ENCODE results near the gene GRK3. TPM values are rescaled to one million over a fixed set of nuclear protein-coding genes. Genes with fewer than 3 reads are reported as not detected.

GRK3 gene
- total RNA-seq, 4 donors from 2014 or later, result 0.49 to 1.1 (median 0.81) TPM

GRCh38 chr22:25726241-25726640 lies 161.8 kb downstream of the GRK3 start:
- no peak overlapping the region for H3K4me3 ChIP-seq
- TF ChIP-seq POLR2A (IDR thresholded peaks at IDR 0.05) (no peak), CTCF (IDR thresholded peaks at IDR 0.05 in 4 of 5, conservative IDR thresholded peaks at IDR 0.05 in 1 of 5) (no peak)
- no peaks in the 10 kb centered on the region for H3K4me1 ChIP-seq
- no peaks in the 10 kb centered on the region for H3K9me3 ChIP-seq
- intact Hi-C loops (cut with DNase I; ENCODE audit: low total_unique reads), result no loop called here
- H3K27me3 ChIP-seq, result no peaks in the 10 kb centered on the region
- no peak for ATAC-seq
- H3K36me3 ChIP-seq, result no peaks in the 10 kb centered on the region
- in situ Hi-C loops (cut with MboI; ENCODE audit: low sequenced_read_pairs in 4 of 4), result no loop called here
- no peak overlapping the region for H3K27ac ChIP-seq
- DNase-seq, result no peak

DNA sequence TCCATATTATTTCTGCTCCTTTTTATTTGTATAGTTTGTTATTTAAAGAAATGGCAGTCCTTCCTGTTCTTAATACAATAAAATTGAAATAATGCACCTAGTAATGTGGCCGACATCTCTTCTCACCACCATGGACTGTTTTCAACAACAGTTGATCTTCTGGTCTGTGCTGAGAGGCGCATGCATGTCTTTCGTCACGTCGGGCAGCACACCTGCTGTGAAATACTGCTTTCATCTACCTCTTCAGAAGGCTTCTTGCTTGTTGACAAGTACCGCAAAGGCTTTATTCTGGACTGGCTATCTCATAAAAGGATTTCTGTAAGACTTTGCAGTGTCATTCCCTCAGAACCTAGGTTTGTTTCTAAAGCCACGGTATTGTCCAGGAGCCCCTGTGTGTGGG lies 163.6 kb downstream of the GRK3 start:
- ATAC-seq (no peak), DNase-seq (no peak)
- intact Hi-C loops (cut with DNase I; ENCODE audit: low total_unique reads) (no loop called here), in situ Hi-C loops (cut with MboI; ENCODE audit: low sequenced_read_pairs in 4 of 4) (no loop called here)
- H3K27ac ChIP-seq, result no peak overlapping the region
- no peaks in the 10 kb centered on the region for H3K4me1 ChIP-seq
- H3K4me3 ChIP-seq, result no peak overlapping the region
- H3K27me3 ChIP-seq, result no peaks in the 10 kb centered on the region
- TF ChIP-seq CTCF (IDR thresholded peaks at IDR 0.05 in 4 of 5, conservative IDR thresholded peaks at IDR 0.05 in 1 of 5) (no peak), POLR2A (IDR thresholded peaks at IDR 0.05) (no peak)
- no peaks in the 10 kb centered on the region for H3K36me3 ChIP-seq
- H3K9me3 ChIP-seq, result no peaks in the 10 kb centered on the region

DNA sequence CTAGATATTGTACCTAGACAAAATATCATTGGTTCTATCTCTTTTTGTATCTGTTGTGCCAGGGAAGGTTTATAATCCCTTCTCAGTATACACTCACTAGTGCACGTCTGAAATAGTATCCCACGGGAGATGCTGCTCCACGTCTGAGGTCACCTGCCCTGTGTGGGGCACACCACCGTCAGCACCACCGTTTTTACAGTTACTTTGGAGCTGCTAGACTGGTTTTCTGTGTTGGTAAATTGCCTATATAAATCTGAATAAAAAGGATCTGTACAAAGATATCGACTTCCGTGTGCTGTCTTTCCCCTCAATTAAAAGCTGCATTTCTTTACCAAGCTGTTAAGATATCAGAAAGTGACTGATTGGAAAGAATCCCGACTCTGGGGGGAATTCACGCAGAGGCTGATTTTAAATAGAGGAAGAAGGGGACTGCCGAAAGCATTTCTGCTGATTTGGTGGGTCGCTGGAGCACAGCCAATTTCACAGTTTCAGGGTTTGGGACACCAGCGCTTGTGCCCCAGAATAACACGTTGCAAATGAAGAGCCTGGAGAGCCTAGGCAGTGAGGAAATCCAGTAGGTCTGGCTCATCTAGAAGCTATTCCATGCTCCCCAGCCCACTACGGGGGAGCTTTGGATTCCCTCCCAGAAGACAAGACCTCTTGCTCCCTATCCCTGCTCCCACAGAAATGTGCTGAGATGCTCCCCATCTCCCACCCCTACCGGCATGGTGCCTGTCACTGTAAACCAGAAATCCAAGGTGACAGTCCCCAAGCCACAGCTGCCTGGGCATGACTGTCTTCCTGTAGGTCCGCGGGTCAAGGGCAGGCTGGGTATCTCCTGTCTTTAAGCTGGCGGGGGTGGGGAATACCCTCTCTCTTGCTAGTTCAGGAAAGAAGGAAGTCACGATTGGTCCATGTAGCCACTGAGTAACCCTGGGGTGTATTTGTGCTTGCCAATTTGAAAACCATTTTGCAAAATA lies 164.8 kb downstream of the GRK3 start:
- H3K4me1 ChIP-seq, result no peaks in the 10 kb centered on the region
- in situ Hi-C loops (cut with MboI; ENCODE audit: low sequenced_read_pairs in 4 of 4) (no loop called here), intact Hi-C loops (cut with DNase I; ENCODE audit: low total_unique reads) (no loop called here)
- ATAC-seq, result no peak
- no peak overlapping the region for H3K27ac ChIP-seq
- TF ChIP-seq CTCF (IDR thresholded peaks at IDR 0.05 in 4 of 5, conservative IDR thresholded peaks at IDR 0.05 in 1 of 5) (no peak), POLR2A (IDR thresholded peaks at IDR 0.05) (no peak)
- H3K27me3 ChIP-seq, result no peaks in the 10 kb centered on the region
- H3K9me3 ChIP-seq, result no peaks in the 10 kb centered on the region
- no peak for DNase-seq
- no peak overlapping the region for H3K4me3 ChIP-seq
- H3K36me3 ChIP-seq, result no peaks in the 10 kb centered on the region

GRCh38 chr22:25735650-25736049 lies 171.2 kb downstream of the GRK3 start:
- intact Hi-C loops (cut with DNase I; ENCODE audit: low total_unique reads) (no loop called here), in situ Hi-C loops (cut with MboI; ENCODE audit: low sequenced_read_pairs in 4 of 4) (no loop called here)
- TF ChIP-seq CTCF (IDR thresholded peaks at IDR 0.05 in 4 of 5, conservative IDR thresholded peaks at IDR 0.05 in 1 of 5) (no peak), POLR2A (IDR thresholded peaks at IDR 0.05) (no peak)
- DNase-seq (no peak), ATAC-seq (no peak)
- no peak overlapping the region for H3K27ac ChIP-seq
- H3K27me3 ChIP-seq, result no peaks in the 10 kb centered on the region
- no peaks in the 10 kb centered on the region for H3K4me1 ChIP-seq
- H3K4me3 ChIP-seq, result no peak overlapping the region
- no peaks in the 10 kb centered on the region for H3K9me3 ChIP-seq
- H3K36me3 ChIP-seq, result no peaks in the 10 kb centered on the region

Measured in gastrocnemius medialis (tissue), 4 donors.